AG04449 (cell line): ENCODE results near the gene GJD2.

ENCODE experiments used
- CTCF ChIA-PET: fragments of 350-600 bp; formaldehyde crosslinking; extraction: SDS; loops from one replicate; lab custom pipeline; 2021; ENCODE audit warnings: antibody characterized with exemption; lab: Yijun Ruan, JAX
- POLR2A ChIA-PET: fragments of 400-600, 350-600 bp; formaldehyde crosslinking; extraction: SDS; loops from one replicate; lab custom pipeline; 2020; ENCODE audit warnings: antibody characterized with exemption, inconsistent platforms; lab: Yijun Ruan, JAX
- DNase-seq: peaks from one replicate; pipeline ENCODE4 v3.0.0-alpha.2; 2010; ENCODE audit warnings: low read depth, low spot score
- H3K4me3 ChIP-seq: 2 replicates; pipeline ENCODE4 v1.5.1; 2011; ENCODE audit warnings: low read depth, mild to moderate bottlenecking, control low read depth, low read length
- TF ChIP-seq, protein P1 (sequence below): IDR thresholded peaks from one replicate; pipeline ENCODE4 v1.5.1; 2011; ENCODE audit warnings: mild to moderate bottlenecking, moderate library complexity, low read length, control low read depth, inconsistent platforms; ENCODE audit not compliant: insufficient read depth; ENCODE audit errors: missing control alignments

GJD2 gene

DNA sequence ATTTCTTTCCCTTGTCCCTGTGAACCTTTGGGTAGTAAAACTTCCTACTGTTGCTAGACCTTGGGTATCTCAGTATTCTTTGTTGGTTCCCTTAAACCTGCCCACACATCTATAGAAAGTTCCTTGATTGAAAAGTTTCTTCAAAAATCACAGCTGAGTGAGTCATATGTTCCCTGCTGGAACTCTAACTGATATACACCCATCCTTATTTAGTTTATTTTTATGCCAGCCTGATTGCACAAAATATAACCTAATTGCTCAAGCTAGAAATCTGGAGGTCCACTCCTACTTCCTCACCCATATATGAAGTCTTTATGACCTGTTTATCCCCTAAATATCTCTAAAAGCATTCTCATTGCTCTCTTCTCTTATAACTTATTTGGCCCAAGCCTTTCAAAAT, 13.7 kb upstream of the GJD2 start:
- ChIA-PET POLR2A (no interaction called here), CTCF (no interaction called here)
- no peak for DNase-seq
- no peak overlapping the region for H3K4me3 ChIP-seq
- TF ChIP-seq, protein P1, sequence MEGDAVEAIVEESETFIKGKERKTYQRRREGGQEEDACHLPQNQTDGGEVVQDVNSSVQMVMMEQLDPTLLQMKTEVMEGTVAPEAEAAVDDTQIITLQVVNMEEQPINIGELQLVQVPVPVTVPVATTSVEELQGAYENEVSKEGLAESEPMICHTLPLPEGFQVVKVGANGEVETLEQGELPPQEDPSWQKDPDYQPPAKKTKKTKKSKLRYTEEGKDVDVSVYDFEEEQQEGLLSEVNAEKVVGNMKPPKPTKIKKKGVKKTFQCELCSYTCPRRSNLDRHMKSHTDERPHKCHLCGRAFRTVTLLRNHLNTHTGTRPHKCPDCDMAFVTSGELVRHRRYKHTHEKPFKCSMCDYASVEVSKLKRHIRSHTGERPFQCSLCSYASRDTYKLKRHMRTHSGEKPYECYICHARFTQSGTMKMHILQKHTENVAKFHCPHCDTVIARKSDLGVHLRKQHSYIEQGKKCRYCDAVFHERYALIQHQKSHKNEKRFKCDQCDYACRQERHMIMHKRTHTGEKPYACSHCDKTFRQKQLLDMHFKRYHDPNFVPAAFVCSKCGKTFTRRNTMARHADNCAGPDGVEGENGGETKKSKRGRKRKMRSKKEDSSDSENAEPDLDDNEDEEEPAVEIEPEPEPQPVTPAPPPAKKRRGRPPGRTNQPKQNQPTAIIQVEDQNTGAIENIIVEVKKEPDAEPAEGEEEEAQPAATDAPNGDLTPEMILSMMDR = no peak

DNA sequence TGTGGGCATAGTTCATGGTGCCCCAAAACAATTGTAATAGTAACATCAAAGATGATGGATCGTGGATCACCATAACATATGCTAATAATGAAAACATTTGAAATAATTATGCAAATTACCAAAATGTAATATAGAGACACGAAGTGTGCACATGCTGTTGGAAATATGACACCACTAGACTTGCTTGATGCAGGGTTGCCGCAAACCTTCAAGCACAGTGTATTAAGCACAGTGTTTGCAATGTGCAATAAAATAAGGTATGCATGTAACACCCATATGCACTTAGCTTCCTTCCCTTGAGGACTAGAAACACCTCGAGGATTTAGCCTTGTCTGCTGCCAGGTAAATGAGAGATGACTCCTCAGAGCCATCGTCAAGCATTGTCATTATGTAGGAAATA, 10.9 kb upstream of the GJD2 start:
- POLR2A ChIA-PET = no interaction called here
- CTCF ChIA-PET = no interaction called here
- no peak overlapping the region for H3K4me3 ChIP-seq
- DNase-seq = no peak
- TF ChIP-seq, protein P1 = no peak

DNA sequence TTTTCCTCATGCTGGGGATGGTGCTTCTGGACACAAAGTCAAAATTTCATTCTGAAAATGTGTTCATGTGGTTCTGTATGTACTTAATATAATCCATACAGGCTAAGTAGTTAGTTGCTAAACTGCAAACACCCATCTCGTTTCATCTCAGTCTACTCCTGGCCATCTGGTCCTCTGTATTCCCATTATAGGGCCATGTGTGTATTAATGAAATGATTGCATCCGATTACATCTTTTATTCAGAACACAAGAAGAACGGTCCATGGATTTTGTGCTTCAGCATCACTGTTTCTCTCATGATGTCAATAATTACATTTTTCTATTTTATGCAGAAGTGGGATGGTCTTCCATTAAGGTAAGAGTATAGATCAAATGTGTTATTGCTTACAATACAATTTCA, 6.1 kb upstream of the GJD2 start:
- H3K4me3 ChIP-seq = no peak overlapping the region
- ChIA-PET POLR2A (no interaction called here), CTCF (interaction anchor here (1.2 kb wide), 1 partner anchor 24 kb away, joined by 4 read pairs; no protein-coding TSS in a partner anchor)
- TF ChIP-seq, protein P1 = no peak
- DNase-seq = no peak

DNA sequence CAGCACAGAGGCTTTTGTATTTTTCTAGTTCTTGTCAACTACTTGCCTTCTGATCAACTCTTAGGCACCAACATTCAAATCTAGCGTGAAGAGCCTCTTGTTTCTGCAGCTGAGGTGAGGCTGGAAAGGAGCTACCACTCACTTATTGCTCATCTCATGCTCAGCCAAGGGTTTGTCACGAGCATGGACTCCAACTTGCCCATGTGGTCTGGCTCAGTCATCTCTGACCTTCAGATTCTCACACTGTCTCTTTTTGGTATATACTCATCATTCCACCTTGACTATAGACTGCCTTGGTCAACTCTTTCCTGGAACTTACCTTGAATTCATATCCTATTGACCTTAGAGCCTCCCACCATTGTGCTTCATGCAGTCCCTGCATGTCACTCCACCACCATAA, 5.2 kb upstream of the GJD2 start:
- H3K4me3 ChIP-seq = no peak overlapping the region
- ChIA-PET POLR2A (no interaction called here), CTCF (interaction anchor here (1.2 kb wide), 1 partner anchor 11 kb away, joined by 3 read pairs; no protein-coding TSS in a partner anchor)
- no peak for DNase-seq
- TF ChIP-seq, protein P1 = no peak

DNA sequence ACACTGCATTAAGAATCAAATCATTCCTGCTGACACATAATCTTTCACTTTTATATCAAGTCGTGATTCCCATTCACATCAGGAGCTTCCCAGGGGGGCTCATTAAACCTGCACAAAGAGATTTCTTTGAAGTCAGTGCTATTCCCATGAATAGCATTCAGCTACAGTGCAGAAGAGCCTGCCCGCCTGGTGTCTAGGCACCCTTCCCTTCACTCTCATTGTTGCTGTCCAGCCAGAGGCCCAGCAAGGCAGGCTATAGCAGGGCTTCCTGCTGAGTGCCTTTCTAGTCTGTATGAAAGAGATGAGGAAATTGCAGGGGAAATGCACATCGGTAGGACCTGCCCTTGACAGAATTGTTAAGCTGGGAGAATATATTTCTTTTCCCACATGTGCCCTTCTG, 4.5 kb upstream of the GJD2 start:
- no peak for DNase-seq
- POLR2A ChIA-PET = no interaction called here
- TF ChIP-seq, protein P1 = no peak
- no peak overlapping the region for H3K4me3 ChIP-seq
- CTCF ChIA-PET = interaction anchor here (1.2 kb wide), 1 partner anchor 12 kb away, joined by 3 read pairs; no protein-coding TSS in a partner anchor

DNA sequence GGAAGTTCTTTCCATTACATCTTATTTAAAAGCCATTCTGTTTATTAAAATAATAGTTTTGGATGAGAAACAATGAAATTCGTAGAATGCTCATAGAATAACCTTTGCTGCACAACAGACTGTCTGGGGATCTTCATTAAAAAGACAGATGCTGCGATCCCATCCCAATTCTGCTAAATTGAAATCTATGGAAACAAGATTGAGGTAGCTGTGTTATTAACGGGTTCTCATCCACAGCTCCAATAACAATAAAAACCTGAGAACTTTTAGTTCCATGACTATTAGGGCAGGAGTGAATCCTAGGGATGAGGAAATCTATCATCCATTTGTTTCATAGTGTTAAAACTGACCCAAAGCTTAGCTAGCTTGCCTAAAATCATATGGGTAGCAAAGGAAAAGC, 2.5 kb upstream of the GJD2 start:
- ChIA-PET CTCF (interaction anchor here (1.3 kb wide), 1 partner anchor 163 kb away, joined by 4 read pairs; no protein-coding TSS in a partner anchor), POLR2A (no interaction called here)
- TF ChIP-seq, protein P1 = no peak
- no peak overlapping the region for H3K4me3 ChIP-seq
- no peak for DNase-seq
